Thyroid gland (tissue), 4 donors: ENCODE results near the gene LMNB1.

Experiments used
- POLR2A ChIP-seq, 2 donors: fragments of 450-650 bp; IDR thresholded peaks; one replicate each; pipeline ENCODE4 v1.6.1; 2017; ENCODE audit warnings: antibody characterized with exemption in 2 of 2, mild to moderate bottlenecking in 2 of 2, moderate library complexity in 1 of 2
- TF ChIP-seq, protein P1 (sequence below), 6 experiments: fragments of 200-600 bp in 3 of 6; fragments of 450-650 bp in 3 of 6; sonication (generic) in 3 of 6; IDR thresholded peaks; one replicate each; pipeline ENCODE4 v1.5.1; 2016 to 2019; ENCODE audit warnings: antibody characterized with exemption in 6 of 6, mild to moderate bottlenecking in 2 of 6, inconsistent platforms in 1 of 6, moderate library complexity in 1 of 6

DNA sequence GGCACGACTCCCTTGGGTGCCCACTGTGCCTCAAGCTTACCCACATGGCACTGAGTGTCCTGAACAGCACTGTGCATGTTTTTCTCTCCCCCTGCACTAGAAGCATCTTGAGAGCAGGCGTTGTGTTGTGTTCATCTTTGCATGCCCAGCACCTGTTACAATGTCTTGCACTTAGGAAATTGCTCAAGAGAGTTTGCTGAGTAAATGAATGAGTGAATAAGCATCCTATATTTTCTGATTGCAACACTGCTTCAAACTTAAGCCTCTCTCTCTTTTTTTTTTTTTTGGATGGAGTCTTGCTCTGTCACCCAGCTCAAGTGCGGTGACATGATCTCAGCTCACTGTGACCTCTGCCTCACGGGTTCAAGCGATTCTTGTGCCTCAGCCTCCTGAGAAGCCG lies 94.5 kb downstream of the LMNB1 start:
- no peak for TF ChIP-seq POLR2A (IDR thresholded peaks at IDR 0.05)
- TF ChIP-seq, protein P1, sequence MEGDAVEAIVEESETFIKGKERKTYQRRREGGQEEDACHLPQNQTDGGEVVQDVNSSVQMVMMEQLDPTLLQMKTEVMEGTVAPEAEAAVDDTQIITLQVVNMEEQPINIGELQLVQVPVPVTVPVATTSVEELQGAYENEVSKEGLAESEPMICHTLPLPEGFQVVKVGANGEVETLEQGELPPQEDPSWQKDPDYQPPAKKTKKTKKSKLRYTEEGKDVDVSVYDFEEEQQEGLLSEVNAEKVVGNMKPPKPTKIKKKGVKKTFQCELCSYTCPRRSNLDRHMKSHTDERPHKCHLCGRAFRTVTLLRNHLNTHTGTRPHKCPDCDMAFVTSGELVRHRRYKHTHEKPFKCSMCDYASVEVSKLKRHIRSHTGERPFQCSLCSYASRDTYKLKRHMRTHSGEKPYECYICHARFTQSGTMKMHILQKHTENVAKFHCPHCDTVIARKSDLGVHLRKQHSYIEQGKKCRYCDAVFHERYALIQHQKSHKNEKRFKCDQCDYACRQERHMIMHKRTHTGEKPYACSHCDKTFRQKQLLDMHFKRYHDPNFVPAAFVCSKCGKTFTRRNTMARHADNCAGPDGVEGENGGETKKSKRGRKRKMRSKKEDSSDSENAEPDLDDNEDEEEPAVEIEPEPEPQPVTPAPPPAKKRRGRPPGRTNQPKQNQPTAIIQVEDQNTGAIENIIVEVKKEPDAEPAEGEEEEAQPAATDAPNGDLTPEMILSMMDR (IDR thresholded peaks at IDR 0.05): no peak
